ENCODE results near the gene SLCO2B1.

The SLCO2B1 gene

DNA sequence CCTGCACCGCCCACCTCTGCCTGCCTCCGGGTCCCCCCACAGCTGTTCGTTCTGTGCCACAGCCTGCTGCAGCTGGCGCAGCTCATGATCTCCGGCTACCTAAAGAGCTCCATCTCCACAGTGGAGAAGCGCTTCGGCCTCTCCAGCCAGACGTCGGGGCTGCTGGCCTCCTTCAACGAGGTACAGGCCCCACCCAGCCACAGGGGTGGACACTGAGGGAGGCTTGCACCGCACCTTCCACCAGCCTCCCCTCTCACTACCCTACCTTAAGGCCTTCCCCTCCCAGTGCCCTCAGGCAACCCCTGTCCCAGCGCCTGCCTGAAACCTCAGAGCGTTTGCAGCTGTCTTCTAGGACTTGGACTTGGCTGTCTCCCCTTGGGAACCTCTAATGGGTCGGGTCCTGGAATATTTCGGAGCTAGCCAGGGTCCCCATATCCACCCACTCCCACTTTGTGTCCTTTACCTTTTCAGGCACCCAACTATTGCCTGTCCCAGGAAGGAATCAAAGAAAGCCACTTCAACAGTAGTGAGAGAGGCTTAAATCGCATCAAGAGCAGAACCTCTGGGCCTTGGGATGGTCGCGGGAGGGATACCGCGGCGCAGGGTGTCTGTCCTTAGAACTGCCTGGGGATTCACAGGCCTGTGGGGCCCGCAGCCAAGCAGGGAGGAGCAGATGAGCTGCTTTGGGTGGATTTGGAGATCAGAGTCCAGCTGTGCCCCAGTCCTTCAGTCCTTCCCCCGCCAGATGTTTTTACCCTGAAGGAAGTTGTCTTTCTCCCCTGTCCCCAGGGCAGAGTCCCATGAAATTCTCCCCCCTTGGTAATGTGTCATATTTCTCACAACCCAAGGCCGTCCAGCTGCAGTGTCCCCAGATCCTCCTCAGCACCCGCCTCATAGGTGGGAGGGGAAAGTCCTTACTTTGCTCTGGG lies 13.3 kb downstream of the SLCO2B1 start:
- no peak overlapping the region for H3K27ac Mint-ChIP-seq
- H3K36me3 Mint-ChIP-seq, result peaks cover 3 to 5% of the 10 kb centered on the region in 2 donors
- DNase-seq (no peak), ATAC-seq (replicated peaks) (no peak)
- H3K9me3 Mint-ChIP-seq, result peaks cover 10% of the 10 kb centered on the region in 2 donors
- H3K4me1 Mint-ChIP-seq, result peaks cover 0 to 5% of the 10 kb centered on the region in 2 donors
- H3K4me3 Mint-ChIP-seq, result no peak overlapping the region
- peaks cover 15 to 31% of the 10 kb centered on the region in 2 donors for H3K27me3 Mint-ChIP-seq

DNA sequence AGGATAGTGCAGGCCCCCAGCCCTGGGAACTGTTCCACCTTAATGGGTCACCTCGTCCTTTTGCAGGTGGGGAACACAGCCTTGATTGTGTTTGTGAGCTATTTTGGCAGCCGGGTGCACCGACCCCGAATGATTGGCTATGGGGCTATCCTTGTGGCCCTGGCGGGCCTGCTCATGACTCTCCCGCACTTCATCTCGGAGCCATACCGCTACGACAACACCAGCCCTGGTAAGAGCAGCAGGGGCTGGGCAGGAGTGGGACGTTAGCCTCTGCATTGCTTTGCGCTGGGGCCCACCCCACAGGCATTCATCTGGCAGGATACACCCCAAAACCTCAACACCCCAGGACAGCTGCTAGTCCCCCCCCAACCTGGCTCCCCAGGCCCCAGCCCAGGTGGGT lies 14.8 kb downstream of the SLCO2B1 start:
- Mint-ChIP-seq H3K9me3 (peaks cover 7% of the 10 kb centered on the region in 2 donors), H3K36me3 (peaks cover 2 to 3% of the 10 kb centered on the region in 2 donors), H3K4me1 (peaks cover 0 to under 1% of the 10 kb centered on the region in 2 donors), H3K4me3 (no peak overlapping the region), H3K27ac (no peak overlapping the region), H3K27me3 (peaks cover 12 to 26% of the 10 kb centered on the region in 2 donors)
- ATAC-seq (replicated peaks) (no peak), DNase-seq (no peak)

DNA sequence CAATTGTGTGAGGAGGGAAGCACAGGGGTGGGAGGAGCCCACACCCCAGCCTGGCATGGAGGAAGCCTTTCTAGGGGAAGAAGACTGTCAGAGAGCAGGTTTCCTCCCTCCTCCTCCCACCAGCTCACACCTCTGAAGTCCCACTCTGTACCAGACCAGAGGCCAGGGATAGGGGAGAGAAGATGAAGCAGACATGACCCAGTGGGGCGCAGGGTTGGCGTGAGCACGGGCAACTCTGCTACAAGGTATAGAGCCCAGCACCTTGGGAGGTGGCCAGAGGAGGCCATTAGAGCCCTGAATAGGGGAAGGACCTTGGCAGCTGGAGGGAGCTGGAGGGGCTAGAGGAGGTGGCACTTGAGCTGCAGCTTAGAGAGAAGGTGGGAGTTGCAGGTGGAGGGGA lies 15.9 kb downstream of the SLCO2B1 start:
- Mint-ChIP-seq H3K27me3 (peaks cover 5 to 15% of the 10 kb centered on the region in 2 donors), H3K4me3 (no peak overlapping the region), H3K9me3 (no peaks in the 10 kb centered on the region), H3K27ac (no peak overlapping the region), H3K36me3 (no peaks in the 10 kb centered on the region), H3K4me1 (no peaks in the 10 kb centered on the region)
- no peak for ATAC-seq (replicated peaks)
- DNase-seq, result no peak

DNA sequence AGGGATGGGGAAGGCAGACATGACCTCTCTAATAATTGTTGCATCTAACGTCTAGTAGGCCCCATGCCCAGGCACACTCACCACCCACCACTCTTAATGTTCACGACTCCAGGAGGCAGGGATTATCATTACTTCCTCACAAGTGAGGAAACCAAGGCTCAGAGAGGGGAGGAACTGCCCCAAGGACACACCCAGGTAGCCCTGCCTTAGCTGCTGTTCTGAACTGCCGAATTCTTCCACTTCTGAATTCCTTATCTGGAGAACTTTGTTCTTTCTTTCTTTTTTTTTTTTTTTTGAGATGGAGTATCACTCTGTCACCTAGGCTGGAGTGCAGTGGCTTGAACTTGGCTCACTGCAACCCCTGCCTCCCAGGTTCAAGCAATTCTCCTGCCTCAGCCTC lies 16.7 kb downstream of the SLCO2B1 start:
- Mint-ChIP-seq H3K36me3 (no peaks in the 10 kb centered on the region), H3K9me3 (no peaks in the 10 kb centered on the region), H3K27me3 (peaks cover 5 to 15% of the 10 kb centered on the region in 2 donors), H3K27ac (no peak overlapping the region), H3K4me3 (no peak overlapping the region), H3K4me1 (no peaks in the 10 kb centered on the region)
- ATAC-seq (replicated peaks) (no peak), DNase-seq (no peak)

DNA sequence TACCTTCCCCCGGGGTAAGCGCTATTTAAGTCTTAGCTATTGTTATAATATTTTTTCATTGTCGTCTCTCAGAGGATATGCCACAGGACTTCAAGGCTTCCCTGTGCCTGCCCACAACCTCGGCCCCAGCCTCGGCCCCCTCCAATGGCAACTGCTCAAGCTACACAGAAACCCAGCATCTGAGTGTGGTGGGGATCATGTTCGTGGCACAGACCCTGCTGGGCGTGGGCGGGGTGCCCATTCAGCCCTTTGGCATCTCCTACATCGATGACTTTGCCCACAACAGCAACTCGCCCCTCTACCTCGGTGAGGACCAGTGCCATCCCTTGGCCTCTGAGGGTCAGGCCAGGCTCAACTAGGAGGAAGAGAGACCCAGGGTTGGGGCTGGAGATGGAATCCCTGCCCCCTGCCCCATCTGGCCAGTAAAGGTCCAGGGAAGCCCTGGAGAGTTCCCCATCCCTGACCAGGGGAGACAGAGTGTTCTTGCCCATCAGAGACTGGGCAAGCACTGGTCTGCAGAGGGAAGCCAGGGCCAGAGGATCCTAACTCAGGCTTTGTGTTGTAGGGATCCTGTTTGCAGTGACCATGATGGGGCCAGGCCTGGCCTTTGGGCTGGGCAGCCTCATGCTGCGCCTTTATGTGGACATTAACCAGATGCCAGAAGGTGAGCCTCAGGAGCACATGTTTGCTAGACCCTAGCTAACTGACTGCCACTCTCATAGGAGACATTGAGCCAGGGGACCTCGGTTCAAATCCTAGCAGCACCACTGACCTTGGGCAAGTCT lies 18.4 kb downstream of the SLCO2B1 start:
- Mint-ChIP-seq H3K4me3 (no peak overlapping the region), H3K27ac (no peak overlapping the region), H3K36me3 (no peaks in the 10 kb centered on the region), H3K27me3 (peaks cover 0 to under 1% of the 10 kb centered on the region in 2 donors), H3K4me1 (peaks cover 1 to 2% of the 10 kb centered on the region in 2 donors), H3K9me3 (no peaks in the 10 kb centered on the region)
- DNase-seq (no peak), ATAC-seq (replicated peaks) (no peak)

DNA sequence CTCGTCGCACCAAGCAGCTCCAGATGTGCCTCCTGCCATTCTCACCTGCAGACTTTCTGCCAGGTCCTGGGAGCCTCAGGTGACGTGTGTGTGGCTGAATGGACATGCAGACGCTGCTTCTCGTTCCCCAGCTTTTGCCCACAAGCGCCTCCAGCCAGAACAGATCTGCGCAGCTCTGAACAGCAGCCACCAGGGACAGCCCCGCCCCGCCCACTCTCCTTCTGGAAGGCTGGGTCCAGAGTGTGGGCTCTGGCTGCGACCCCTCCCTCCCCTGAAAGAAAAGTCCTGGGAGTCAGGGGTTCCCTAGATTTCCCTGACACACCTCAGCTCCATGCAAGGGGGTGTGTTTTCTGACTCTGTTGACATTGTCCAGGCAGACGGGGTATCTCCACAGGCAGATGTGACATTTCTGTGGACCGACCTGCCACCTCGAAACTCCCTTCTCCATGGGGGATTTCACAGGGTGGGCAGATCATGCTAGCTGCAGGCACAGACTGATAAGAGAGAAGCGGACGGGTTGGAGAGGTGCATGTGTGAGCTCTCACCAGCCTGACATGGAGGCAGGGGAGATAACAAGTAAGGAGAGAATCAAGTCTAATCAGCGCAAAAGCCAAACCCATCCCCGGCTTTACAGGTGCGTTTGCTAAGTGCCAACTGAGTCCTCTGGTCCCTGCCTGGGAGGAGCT lies 19.8 kb downstream of the SLCO2B1 start:
- no peak for DNase-seq
- H3K4me3 Mint-ChIP-seq, result no peak overlapping the region
- no peak for ATAC-seq (replicated peaks)
- no peak overlapping the region for H3K27ac Mint-ChIP-seq
- H3K36me3 Mint-ChIP-seq, result no peaks in the 10 kb centered on the region
- no peaks in the 10 kb centered on the region for H3K9me3 Mint-ChIP-seq
- no peaks in the 10 kb centered on the region for H3K27me3 Mint-ChIP-seq
- H3K4me1 Mint-ChIP-seq, result peaks cover 11 to 16% of the 10 kb centered on the region in 2 donors

DNA sequence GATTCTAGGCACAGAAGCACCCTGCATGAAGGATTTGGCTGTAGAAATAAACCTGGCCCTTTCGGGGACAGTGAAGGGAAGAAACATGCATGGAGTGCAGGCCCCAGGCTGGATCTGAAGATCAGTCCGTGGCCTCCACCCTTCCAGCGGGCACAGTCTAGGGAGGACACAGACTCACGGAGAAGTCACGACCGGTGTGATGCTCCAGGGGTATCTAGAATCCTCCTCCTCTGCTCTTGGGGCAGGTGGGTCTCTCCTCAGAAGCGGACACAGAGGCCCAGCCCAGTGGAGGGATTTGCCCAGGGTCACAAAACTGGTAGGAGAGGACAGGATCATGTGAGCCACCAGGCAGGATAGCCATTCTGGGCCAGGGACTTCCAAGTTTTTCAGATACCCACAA lies 22.4 kb downstream of the SLCO2B1 start:
- no peak for DNase-seq
- Mint-ChIP-seq H3K27ac (no peak overlapping the region), H3K4me3 (no peak overlapping the region), H3K4me1 (peaks cover 11 to 17% of the 10 kb centered on the region in 2 donors), H3K27me3 (no peaks in the 10 kb centered on the region), H3K9me3 (no peaks in the 10 kb centered on the region), H3K36me3 (no peaks in the 10 kb centered on the region)
- no peak for ATAC-seq (replicated peaks)

DNA sequence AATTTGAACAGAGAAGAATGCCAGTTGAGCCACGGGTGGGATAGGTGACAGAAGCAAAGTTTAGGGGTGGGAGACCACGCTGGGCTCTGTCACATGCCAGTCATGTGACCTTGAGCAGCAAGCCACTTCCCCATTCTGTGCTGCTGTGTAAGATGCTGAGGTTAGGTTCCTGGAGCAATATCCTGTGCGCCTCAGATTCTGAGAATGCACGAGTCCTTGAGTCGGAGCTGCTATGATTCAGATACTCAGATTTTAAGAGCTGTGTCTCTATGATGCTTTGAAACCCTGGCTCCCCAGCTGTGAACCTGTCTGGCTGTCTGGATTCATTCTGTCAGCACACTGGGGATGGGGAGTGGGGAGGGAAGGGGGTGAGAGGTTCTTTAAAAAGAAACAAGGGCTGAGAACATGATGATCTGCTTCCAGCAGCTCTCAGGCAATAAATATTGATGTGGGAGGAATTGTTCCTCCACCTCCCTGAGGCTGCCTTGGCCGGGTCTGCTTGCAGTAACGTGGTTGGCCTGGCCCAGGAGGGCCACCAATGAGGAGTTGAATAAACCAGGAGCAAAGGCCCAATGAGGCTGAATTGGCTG lies 24.0 kb downstream of the SLCO2B1 start:
- H3K4me1 Mint-ChIP-seq, result peaks cover 11 to 17% of the 10 kb centered on the region in 2 donors
- no peak overlapping the region for H3K4me3 Mint-ChIP-seq
- DNase-seq, result peak; percentile 6
- H3K36me3 Mint-ChIP-seq, result no peaks in the 10 kb centered on the region
- no peaks in the 10 kb centered on the region for H3K27me3 Mint-ChIP-seq
- peak; percentile 72 to 79 for ATAC-seq (replicated peaks)
- H3K9me3 Mint-ChIP-seq, result no peaks in the 10 kb centered on the region
- H3K27ac Mint-ChIP-seq, result peak overlapping the region; percentile 59

DNA sequence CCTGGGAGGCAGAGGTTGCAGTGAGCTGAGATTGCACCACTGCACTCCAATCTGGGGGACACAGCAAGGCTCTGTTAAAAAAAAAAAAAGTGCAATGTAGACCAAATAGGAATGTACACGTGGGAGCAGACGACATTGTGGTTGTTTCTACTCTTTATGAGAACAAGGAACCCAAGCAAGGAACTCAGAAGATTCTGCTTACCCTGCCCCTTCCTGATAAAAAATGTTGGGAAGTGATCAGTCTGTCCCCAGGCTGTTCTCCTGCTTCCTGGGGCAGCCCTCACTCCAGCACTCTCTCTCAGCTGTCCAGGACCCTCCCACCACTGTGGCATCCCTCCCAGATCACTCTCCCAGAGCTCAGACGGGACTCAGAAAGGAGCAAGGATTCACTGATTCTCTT lies 31.8 kb downstream of the SLCO2B1 start:
- peaks cover 17 to 23% of the 10 kb centered on the region in 2 donors for H3K27me3 Mint-ChIP-seq
- DNase-seq (no peak), ATAC-seq (replicated peaks) (no peak)
- no peaks in the 10 kb centered on the region for H3K9me3 Mint-ChIP-seq
- no peak overlapping the region for H3K4me3 Mint-ChIP-seq
- no peaks in the 10 kb centered on the region for H3K4me1 Mint-ChIP-seq
- no peaks in the 10 kb centered on the region for H3K36me3 Mint-ChIP-seq
- no peak overlapping the region for H3K27ac Mint-ChIP-seq

DNA sequence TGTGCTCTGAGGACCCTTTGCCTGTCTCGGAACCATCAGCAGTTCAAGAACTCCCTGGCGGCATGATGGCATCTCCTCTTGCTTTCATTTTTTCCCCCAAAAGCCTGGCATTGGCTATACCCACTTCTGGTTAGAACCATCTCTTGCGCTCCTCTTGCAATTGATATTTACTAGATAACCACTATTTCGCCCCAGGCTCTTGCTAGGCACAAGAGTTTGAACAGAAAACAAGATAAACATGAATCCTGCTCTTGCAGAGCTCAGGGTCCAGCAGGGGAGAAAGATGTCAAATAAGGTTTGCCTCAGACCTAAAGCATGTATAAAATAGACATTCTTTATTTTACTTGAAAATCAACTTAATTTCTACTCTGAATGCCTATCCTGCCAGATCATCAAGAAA lies 33.1 kb downstream of the SLCO2B1 start:
- DNase-seq, result no peak
- Mint-ChIP-seq H3K36me3 (no peaks in the 10 kb centered on the region), H3K27me3 (peaks cover 17 to 23% of the 10 kb centered on the region in 2 donors), H3K27ac (no peak overlapping the region), H3K4me1 (no peaks in the 10 kb centered on the region), H3K9me3 (no peaks in the 10 kb centered on the region), H3K4me3 (no peak overlapping the region)
- no peak for ATAC-seq (replicated peaks)

DNA sequence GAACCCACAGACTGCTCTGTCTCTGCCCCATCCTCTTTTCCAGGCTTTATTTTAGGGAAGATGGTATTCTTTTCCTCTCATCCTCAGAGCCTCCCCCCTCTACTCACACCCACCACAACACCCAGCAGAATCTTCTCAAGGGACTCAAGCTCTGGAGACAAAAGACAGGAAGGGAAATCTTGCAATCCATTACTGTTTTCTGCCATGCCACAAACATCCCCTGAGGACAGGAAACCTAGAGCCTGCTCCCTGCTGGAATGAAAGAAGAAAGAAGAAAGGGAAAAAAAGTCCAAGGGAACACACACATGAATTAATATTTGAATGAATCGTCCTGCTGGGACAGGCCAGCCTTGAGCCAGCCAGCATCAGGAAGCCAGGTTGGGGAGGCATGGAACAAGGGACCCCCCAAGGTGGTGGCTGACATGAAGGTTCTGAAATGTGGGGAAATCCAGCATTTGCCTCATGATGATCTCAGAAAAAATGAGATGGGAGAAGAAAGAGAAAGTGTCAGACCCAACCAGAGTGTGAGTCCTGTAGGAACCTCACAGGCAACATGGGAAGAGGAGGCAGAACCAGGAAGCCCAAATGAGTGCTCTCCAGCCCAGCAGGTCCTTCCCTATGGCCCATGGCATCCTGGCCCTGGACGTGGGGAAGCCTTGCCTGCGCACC lies 34.0 kb downstream of the SLCO2B1 start:
- DNase-seq (no peak), ATAC-seq (replicated peaks) (no peak)
- Mint-ChIP-seq H3K27ac (no peak overlapping the region), H3K4me1 (no peaks in the 10 kb centered on the region), H3K4me3 (no peak overlapping the region), H3K36me3 (no peaks in the 10 kb centered on the region), H3K9me3 (no peaks in the 10 kb centered on the region), H3K27me3 (peaks cover 17 to 23% of the 10 kb centered on the region in 2 donors)

DNA sequence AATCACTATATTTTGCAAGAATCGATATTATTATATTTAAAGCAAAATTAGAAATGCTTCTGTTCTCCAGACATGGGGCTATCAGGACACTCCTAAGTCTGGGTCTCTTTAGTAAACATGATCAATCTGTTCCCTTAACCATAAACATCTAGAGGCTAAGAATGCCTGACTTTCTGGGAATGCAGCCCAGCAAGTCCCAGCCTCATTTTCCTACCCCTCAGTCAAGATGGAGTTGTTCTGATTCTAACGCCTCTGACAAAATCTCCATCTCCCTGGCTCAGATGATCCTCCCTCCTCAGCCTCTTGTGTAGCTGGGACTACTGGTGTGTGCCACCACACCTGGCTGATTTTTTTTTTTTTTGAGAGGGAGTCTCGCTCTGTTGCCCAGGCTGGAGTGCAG lies 35.0 kb downstream of the SLCO2B1 start:
- H3K36me3 Mint-ChIP-seq, result no peaks in the 10 kb centered on the region
- no peak for ATAC-seq (replicated peaks)
- peaks cover 17 to 19% of the 10 kb centered on the region in 2 donors for H3K27me3 Mint-ChIP-seq
- no peak for DNase-seq
- no peak overlapping the region for H3K4me3 Mint-ChIP-seq
- no peaks in the 10 kb centered on the region for H3K4me1 Mint-ChIP-seq
- no peaks in the 10 kb centered on the region for H3K9me3 Mint-ChIP-seq
- H3K27ac Mint-ChIP-seq, result no peak overlapping the region

DNA sequence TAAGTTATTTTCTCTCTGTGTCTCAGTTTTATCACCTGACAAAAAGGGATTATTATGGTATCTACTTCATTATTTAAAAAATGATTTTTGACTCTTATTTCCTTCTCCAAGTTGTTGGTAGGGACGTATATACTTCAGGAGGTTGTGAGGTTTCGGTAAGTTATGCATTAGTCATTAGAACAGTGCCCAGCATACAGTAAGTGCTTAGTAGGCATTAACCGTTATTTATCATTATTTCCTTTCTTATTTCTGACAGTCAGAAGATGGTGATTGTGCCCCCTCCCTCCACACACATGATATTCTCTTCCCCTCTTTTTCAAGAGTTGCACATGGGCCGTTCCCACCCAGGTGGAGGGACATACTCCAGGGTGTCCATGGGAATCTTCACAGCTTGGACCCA lies 36.1 kb downstream of the SLCO2B1 start:
- DNase-seq (no peak), ATAC-seq (replicated peaks) (no peak)
- no peaks in the 10 kb centered on the region for H3K36me3 Mint-ChIP-seq
- no peaks in the 10 kb centered on the region for H3K9me3 Mint-ChIP-seq
- no peak overlapping the region for H3K27ac Mint-ChIP-seq
- no peak overlapping the region for H3K4me3 Mint-ChIP-seq
- peaks cover 8 to 11% of the 10 kb centered on the region in 2 donors for H3K27me3 Mint-ChIP-seq
- no peaks in the 10 kb centered on the region for H3K4me1 Mint-ChIP-seq
